Gastrocnemius medialis (tissue), 4 donors: Measurements from ENCODE around the gene TLR9. TPM values are rescaled to one million over a fixed set of nuclear protein-coding genes. Genes with fewer than 3 reads are reported as not detected.

Source experiments
- ATAC-seq, 2 donors: fragments of 150-250 bp; one replicate each; pipeline ENCODE4 v1.9.1; 2016
- DNase-seq, 2 donors: peaks; one replicate each; pipeline ENCODE4 v3.0.0-alpha.2; 2019
- H3K27ac ChIP-seq, 4 donors: fragments of 200-600 bp; sonication (generic); 1 replicate in 1 of 4; 2 replicates in 3 of 4; pipeline ENCODE4 v1.5.1; 2016 to 2018; ENCODE audit warnings: mild to moderate bottlenecking in 2 of 4, moderate library complexity in 1 of 4
- H3K27me3 ChIP-seq, 3 donors: fragments of 200-600 bp; sonication (generic) in 2 of 3; 1 replicate in 1 of 3; 2 replicates in 2 of 3; pipeline versions ENCODE4 v1.5.1 to v1.6.0; 2016 to 2019; ENCODE audit warnings: mild to moderate bottlenecking in 1 of 3, moderate library complexity in 1 of 3
- H3K36me3 ChIP-seq, 2 donors: fragments of 200-600 bp; sonication (generic) in 1 of 2; one replicate each; pipeline ENCODE4 v1.5.1; 2017 to 2018
- H3K4me1 ChIP-seq, 2 donors: fragments of 200-600 bp; sonication (generic) in 1 of 2; one replicate each; pipeline ENCODE4 v1.5.1; 2016 to 2017; ENCODE audit warnings: mild to moderate bottlenecking in 2 of 2
- H3K4me3 ChIP-seq, 4 donors: fragments of 200-600 bp; sonication (generic) in 3 of 4; 1 replicate in 1 of 4; 2 replicates in 3 of 4; pipeline ENCODE4 v1.5.1; 2016 to 2019; ENCODE audit warnings: mild to moderate bottlenecking in 2 of 4
- H3K9me3 ChIP-seq, 3 donors: fragments of 200-600 bp; sonication (generic) in 2 of 3; 1 replicate in 1 of 3; 2 replicates in 2 of 3; pipeline ENCODE4 v1.5.1; 2016 to 2019
- POLR2A ChIP-seq, 2 donors: fragments of 450-650 bp; IDR thresholded peaks; one replicate each; pipeline ENCODE4 v1.6.1; 2017; ENCODE audit warnings: antibody characterized with exemption in 2 of 2, mild to moderate bottlenecking in 2 of 2, moderate library complexity in 2 of 2
- in situ Hi-C, 4 donors: fragments of 200-750 bp; cut with MboI; loops; one replicate each; pipeline versions ENCODE4 v1.15.0 to v1.8.0; 2017; ENCODE audit warnings: low sequenced_read_pairs in 4 of 4
- intact Hi-C: fragments of 100-400 bp; cut with DNase I; formaldehyde crosslinking; loops from one replicate; pipeline ENCODE4 v1.15.1; 2023; ENCODE audit warnings: low total_unique reads
- total RNA-seq, 4 donors: library from RNA; depleted of rRNA; stranded (reverse); fragments of >200 nt; gene quantifications; one replicate each; pipeline versions ENCODE4 v1.1.0 to v1.2.3, GENCODE V29; 2016
- TF ChIP-seq, protein P1 (sequence below), 5 experiments: fragments of 450-650 bp in 3 of 5; fragments of 200-600 bp in 2 of 5; sonication (generic) in 2 of 5; IDR thresholded peaks in 4 of 5; conservative IDR thresholded peaks in 1 of 5; 1 replicate in 4 of 5; 2 replicates in 1 of 5; pipeline ENCODE4 v1.5.1; 2016 to 2019; ENCODE audit warnings: antibody characterized with exemption in 5 of 5, mild to moderate bottlenecking in 3 of 5, moderate library complexity in 3 of 5

TLR9 gene
- total RNA-seq, 4 donors from 2014 or later: 0.07 to 0.41 (median 0.13) TPM; not detected in 1

GRCh38 chr3:52196977-52197376 is 28.5 kb downstream of the TLR9 start:
- peak overlapping the region in 3 of 4 donors; percentile 90 to 97 (median 94) for H3K27ac ChIP-seq
- no peak for DNase-seq
- intact Hi-C loops: no loop called here

DNA sequence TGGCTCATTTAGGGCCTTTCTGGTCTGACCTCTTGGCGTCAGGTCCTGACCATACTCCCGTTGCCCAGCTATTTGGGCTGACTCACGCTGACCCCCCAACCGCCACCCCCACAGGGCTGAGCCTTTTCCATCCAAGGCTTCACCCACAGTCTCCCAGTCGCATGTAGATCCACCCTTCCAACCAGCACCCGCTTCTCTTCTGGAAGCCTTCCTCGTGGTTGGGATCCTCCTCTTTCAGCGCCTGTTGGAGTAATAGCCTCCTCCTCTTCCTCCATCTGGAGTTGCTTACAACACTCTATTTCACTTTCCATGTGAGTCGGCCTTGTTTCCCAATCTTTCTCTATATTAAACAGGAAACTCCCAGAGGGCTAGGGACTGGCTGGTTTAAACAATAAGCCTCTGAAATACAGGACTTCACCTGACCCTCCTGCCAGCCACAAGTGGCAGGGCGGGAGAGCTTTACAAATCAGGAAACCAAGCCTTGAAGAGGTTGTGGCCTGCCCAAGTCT is 29.6 kb downstream of the TLR9 start:
- TF ChIP-seq, protein P1, sequence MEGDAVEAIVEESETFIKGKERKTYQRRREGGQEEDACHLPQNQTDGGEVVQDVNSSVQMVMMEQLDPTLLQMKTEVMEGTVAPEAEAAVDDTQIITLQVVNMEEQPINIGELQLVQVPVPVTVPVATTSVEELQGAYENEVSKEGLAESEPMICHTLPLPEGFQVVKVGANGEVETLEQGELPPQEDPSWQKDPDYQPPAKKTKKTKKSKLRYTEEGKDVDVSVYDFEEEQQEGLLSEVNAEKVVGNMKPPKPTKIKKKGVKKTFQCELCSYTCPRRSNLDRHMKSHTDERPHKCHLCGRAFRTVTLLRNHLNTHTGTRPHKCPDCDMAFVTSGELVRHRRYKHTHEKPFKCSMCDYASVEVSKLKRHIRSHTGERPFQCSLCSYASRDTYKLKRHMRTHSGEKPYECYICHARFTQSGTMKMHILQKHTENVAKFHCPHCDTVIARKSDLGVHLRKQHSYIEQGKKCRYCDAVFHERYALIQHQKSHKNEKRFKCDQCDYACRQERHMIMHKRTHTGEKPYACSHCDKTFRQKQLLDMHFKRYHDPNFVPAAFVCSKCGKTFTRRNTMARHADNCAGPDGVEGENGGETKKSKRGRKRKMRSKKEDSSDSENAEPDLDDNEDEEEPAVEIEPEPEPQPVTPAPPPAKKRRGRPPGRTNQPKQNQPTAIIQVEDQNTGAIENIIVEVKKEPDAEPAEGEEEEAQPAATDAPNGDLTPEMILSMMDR (IDR thresholded peaks at IDR 0.05 in 4 of 5, conservative IDR thresholded peaks at IDR 0.05 in 1 of 5): no peak
- no peak for TF ChIP-seq POLR2A (IDR thresholded peaks at IDR 0.05)
- DNase-seq (no peak), ATAC-seq (peak in 1 of 2 donors; percentile 11)
- Histone ChIP-seq H3K36me3 (peaks cover 0 to 16% of the 10 kb centered on the region in 2 donors), H3K4me3 (no peak overlapping the region), H3K27me3 (no peaks in the 10 kb centered on the region), H3K27ac (peak overlapping the region; percentile 27 to 97 (median 46)), H3K9me3 (no peaks in the 10 kb centered on the region), H3K4me1 (peaks cover 30 to 34% of the 10 kb centered on the region in 2 donors)
- in situ Hi-C loops (no loop called here), intact Hi-C loops (no loop called here)

More at GRCh38 chr3:52196977-52197376, 28.5 kb downstream of the TLR9 start:
- in situ Hi-C loops: no loop called here
- Histone ChIP-seq H3K4me1 (peaks cover 30 to 34% of the 10 kb centered on the region in 2 donors), H3K9me3 (no peaks in the 10 kb centered on the region), H3K4me3 (no peak overlapping the region), H3K27me3 (no peaks in the 10 kb centered on the region), H3K36me3 (peaks cover 0 to 25% of the 10 kb centered on the region in 2 donors)
- TF ChIP-seq, protein P1 (IDR thresholded peaks at IDR 0.05 in 4 of 5, conservative IDR thresholded peaks at IDR 0.05 in 1 of 5): no peak
- no peak for TF ChIP-seq POLR2A (IDR thresholded peaks at IDR 0.05)
- no peak for ATAC-seq

DNA sequence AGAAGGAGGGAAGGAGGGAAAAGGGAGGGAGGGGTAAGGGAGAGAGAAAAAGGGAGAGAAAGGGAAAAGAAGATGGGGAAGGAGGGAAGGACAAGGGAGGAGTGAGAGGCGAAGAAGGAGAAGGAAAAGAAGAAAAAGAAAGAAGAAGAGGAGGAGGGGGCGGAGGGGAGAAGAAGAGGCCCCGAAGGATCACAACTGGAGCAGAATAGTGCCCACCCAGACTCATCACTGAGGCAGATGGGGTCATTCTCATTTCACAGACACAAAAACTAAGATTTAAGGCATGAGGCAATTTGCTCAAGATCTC is 30.2 kb downstream of the TLR9 start:
- no peak overlapping the region for H3K4me3 ChIP-seq
- in situ Hi-C loops: no loop called here
- ATAC-seq (no peak), DNase-seq (no peak)
- no peak for TF ChIP-seq POLR2A (IDR thresholded peaks at IDR 0.05)
- TF ChIP-seq, protein P1 (IDR thresholded peaks at IDR 0.05 in 4 of 5, conservative IDR thresholded peaks at IDR 0.05 in 1 of 5): no peak
- H3K9me3 ChIP-seq: no peaks in the 10 kb centered on the region
- peak overlapping the region in 1 of 4 donors; percentile 97 for H3K27ac ChIP-seq
- H3K36me3 ChIP-seq: peaks cover 0 to 11% of the 10 kb centered on the region in 2 donors
- no peaks in the 10 kb centered on the region for H3K27me3 ChIP-seq
- intact Hi-C loops: no loop called here
- peaks cover 26 to 30% of the 10 kb centered on the region in 2 donors for H3K4me1 ChIP-seq

DNA sequence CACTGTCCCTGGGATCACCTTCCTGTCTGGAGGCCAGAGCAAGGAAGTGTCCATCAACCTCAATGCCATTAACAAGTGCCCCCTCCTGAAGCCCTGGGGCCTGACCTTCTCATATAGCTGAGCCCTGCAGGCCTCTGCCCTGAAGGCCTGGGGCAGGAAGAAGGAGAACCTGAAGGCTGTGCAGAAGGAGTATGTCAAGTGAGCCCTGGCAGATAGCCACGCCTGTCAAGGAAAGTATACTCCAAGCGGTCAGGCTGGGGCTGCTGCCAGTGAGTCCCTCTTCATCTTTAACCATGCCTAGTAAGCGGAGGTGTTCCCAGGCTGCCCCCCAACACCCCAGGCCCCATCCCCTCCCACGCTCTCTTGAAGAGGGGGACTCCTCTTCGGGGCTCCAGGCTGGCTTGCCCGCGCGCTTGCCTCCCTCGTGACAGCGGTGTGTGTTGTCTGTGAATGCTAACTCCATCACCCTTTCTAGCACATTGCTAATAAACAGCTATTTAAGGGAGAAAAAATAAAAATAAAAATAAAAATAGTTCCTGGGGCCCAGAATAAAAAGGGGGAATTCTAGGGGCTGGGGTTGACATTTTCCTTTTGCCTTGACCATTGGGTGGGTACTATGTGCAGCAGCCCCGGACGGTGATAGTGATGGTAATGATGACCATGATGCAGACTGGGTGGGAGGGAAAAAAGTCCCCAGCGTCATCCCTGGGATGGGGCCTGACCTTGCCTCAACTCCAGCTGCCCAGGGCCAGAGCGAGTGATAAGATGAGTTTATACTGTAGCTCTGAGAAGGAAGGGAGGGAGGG is 30.8 kb downstream of the TLR9 start:
- Histone ChIP-seq H3K27me3 (no peaks in the 10 kb centered on the region), H3K36me3 (peaks cover 0 to 6% of the 10 kb centered on the region in 2 donors), H3K4me3 (no peak overlapping the region), H3K9me3 (no peaks in the 10 kb centered on the region), H3K27ac (no peak overlapping the region), H3K4me1 (peaks cover 21 to 27% of the 10 kb centered on the region in 2 donors)
- in situ Hi-C loops: no loop called here
- TF ChIP-seq, protein P1 (IDR thresholded peaks at IDR 0.05 in 4 of 5, conservative IDR thresholded peaks at IDR 0.05 in 1 of 5): no peak
- TF ChIP-seq POLR2A (IDR thresholded peaks at IDR 0.05): no peak
- intact Hi-C loops: no loop called here
- DNase-seq: no peak
- ATAC-seq: no peak
